NCI-H774 (cell line): ENCODE measurements around the gene C1QTNF5.

Source experiments
- DNase-seq: peaks from one replicate; lab custom pipeline; 2025; lab: John Stamatoyannopoulos, UW

The C1QTNF5 gene

DNA sequence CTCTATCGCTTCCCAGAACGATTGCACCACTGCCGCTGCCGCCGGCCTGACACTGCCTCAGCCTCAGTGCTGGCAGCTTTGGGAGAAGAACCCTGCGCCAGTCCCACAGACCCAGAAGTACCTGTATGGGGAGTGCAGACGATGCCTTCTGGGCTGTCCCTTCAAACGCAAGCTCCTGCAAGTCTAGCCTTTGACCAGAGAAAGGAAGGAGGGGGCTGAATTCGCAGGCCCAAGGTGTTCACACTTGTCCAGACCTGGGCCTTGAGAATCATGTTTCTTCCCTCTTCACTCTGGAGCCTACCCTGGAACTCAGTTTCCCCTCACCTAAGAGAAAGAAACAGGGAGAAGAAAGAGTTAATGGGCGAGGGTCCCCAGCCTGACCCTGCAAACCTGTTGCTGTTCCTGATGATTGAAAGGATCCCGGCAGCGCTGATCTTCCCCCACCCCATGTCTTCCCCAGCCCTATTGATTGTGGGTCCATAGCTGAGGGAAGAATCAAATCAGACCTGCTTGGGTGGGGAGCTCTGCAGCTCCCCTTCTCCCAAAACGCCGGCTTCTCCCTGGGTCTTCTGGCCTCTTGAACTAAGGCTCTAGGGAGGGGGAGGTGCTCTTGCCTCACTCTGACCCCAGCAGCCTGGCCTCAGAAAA, 23.0 kb downstream of the C1QTNF5 start:
- no peak for DNase-seq

DNA sequence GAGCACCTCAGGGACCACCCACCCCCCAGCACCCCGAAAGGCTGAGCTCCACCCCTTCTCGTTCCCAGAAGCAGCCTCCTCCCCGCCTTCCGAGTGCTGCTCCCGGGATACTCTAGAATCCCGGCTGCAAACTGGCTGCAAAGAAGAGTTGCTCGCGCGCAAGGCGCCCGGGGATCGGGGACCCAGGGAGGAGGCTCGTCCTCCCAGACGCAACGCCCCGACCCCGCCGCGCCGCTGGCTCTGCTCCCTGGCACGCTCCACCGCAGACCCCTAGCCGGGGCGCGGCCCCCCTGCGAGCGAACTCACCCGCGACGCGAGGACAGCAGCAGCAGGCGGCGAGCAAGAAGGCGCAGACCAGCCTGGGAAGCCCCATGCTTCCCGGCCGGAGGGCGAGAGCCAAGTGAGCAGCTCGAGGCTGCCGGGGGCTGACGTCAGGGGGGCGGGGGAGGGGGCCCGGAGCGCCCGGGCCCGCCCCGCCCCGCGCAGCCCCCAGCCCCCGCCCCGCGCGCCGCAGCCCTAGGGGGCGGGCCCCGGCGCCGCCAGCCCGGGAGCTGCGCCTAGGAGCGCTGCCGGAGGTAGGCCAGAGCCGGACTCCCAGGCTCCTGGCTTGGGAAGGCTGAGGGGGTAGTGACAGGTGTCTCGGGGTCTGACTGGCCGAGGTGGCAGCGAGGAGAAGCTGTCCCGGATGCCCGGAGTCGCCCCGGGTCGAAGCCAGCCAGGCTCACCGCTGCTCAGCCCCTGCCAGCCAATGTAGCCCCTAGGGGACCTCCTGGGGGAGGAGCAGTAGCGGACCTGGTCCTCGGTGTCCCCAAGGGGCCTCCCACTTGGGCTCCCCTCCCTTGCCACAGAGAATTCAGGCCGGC, 23.7 kb downstream of the C1QTNF5 start, which contains the start of gene MCAM:
Gene MCAM (minus strand): TSS at position 402 of the 863 bp plus-strand sequence. CDS start 29 bp downstream, at position 373.
- DNase-seq: no peak

DNA sequence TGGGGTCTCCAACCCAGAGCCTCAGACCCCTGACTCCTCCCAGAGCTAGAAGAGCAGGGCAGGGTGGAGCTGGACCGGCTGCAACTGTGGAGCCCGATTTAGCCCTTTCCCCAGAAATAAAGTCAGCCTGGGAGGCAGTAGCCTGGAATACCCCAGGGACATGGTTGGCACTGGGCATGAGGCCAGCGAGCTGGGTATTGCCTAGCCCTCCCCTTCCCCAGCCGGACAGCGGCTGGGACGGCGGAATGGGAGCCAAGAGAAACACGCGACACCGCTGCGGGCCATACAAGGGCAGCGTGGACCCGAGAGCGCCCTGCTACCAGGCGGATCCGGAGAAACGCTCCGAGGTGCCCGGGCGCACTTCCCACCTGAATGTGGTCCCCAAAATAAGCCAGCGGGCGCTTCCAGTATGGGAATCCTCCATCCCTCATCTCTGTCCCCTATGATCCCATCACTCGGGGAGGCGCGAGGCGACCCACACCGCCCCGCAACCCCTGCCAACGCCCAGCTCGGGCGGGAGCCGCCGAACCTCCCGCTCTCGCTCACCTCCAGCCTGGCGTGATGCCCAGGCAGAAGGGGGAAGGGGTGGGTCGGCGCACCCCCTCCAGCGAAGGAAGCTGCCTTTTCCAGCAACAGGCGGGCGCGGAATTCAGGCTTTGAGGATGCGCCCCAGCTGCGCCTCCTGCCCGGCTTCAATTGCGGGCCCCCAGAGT, 24.5 kb downstream of the C1QTNF5 start:
- DNase-seq: no peak

DNA sequence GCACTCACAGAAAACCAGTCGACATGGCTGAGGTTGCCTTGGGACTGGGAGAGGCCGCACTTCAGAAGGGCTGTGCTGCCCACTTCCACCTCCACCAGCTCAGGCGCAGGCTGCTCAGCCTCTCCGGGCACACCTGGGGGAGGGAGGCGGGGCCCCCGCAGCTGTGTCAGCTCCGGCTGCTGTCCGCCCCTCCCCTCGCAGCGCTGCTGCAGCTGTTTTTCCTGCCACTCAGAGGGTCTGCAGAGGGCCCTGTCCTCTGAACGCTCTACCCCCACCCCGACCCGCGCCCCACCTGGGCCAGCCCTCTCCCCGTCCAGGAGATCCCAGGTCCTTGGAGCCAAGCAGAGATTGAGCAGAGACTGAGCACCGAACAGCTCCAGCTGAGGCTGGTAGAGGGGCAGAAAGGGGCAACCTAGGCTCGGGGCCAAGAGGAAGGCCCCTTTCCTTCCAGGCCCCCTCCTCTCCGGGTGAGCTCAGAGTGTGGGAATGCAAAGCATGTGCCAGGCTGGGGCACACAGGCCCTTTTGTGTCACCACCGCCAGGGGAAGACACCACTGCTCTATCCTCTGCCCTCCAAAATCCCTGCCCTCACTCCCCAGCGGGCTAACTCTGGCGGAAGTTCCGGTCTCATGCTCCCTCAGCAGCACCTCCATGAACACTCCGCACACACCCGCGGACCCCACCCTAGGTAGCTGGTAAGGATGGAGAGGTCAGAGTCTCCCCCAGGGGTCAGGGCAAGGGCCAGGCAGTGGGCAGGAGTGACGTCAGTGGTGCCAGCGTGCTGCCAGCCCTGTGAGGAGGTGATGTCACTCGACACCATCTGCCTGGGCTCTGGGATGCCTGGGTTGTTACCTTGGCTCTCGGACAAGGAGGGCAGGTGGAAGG, 25.3 kb downstream of the C1QTNF5 start:
- peak; percentile 25 for DNase-seq

DNA sequence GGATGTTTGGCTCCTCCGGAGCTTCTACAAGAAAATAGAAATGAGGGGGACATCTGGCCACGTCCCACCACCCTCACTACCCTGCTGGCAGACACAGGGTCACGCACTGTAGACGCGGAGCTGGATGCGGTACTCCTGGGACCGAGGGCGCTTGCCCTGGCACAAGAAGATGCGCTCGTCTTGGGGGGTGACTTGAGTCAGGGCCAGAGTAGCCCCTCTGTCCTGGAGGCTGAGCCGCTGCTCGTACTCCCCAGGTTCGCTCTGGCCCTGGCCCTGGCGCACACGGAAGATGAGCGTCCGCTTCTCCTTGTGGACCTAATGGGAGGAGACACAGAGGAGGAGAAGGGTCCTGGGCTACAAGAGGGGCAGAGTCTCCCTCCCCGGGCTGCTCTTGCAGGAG, 26.0 kb downstream of the C1QTNF5 start:
- DNase-seq: no peak

DNA sequence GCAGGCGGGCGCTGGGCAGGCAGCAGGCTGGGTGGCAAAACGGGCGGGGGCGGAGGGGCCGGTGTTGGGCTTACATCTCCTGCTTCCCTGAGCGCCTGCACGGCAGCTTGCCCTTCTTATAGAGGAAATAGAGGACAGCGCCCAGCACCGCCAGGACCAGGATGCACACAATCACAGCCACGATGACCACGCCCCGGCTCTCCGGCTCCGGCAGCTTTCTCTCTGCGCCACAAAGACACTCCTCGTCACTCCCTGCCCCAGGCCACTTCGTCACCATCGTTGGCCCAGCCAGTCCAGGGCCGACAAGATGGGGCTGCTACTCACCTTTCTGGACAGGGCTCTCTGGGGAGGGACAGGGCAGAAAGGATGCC, 30.0 kb downstream of the C1QTNF5 start:
- DNase-seq: no peak

DNA sequence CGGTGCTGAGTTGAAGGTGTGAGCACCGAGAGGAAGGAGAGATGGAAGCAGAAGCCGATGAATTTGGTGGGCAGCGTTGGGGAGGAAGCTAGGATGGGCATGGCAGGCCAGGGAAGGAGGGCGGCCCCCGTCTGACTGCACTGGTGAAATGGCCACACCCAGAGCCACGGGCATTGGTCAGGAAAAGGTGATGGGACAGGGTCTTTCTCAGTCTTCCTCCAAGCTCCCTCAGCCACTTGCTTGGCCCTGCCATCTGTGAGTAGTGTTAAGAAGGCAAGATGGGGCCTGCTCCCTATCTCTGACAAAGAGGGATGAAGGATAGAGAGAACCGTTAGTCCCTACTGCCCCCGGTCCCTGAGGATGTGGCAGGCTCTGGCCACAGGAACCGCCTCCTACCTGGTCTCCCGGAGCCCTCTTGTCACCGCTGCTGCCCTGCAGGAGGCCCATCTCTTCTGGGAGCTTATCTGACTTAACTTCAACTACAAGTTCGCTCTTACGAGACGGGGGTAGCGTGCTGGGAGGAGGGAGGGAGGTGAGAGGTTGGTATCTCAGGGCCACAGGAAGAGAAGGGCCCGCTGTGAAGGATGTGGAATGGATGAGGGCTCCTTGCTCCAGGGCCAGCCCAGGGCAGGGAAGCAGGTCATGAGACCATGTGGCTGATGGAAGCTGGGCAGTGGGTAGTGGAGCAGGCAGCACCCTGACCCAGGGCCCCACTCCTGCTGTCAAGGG, 30.6 kb downstream of the C1QTNF5 start:
- DNase-seq: no peak

DNA sequence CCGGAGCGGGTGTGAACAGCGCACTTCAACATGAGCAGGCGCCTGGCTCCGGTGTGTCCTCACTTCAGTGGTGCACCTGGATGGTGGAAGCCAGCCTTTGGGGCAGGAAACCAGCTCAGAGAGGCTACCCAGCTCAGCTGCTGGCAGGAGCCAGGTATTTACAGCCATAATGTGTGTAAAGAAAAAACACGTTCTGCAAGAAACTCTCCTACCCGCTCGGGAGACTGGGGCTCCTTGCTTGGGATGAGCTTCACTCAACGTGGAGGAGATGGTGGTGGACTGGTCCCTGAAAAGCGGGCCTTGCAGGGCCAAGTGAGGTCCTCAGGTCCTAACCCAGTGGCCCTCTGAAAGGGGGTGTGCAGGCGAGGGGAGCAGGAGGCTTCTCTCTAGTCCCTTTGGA, 31.3 kb downstream of the C1QTNF5 start:
- no peak for DNase-seq

DNA sequence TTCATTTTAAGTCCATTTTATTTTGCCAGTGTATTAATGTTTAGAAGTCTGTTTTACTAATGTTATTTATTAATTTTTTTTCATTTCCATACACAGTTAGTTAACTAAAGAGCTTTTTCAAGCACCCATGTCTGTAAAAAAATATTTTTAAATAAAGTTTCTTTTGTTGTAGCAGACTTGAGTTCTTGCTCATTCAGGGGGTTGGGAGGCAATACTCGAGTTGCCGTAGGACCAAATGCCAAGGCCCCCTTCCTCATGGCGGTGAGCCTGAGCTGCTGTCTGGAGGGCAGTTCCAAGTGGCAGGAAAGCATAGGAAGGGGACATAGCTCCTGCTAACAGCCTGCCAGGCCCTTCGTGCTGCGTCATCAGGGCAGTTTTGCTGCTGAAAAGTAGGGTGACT, 32.7 kb downstream of the C1QTNF5 start:
- DNase-seq: no peak

DNA sequence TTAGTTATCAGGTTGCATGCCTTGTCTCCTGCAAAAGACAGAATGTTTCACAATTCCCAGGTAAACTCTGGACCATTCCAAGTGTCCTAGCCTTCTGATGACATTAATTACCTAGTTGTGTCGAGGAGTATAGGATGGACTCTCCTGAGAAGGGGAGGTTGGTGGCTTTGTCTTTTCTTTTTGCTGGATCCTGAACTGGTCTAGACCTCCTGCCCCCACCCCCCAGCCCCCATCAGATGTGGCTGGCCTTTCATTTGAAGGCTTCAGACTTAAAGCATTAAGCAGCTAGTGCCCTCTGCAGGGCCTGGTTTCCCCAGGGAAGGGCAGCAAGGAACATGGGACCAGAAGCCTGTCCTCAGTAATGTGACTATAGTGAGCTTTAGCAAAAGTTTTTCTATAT, 33.5 kb downstream of the C1QTNF5 start:
- no peak for DNase-seq

DNA sequence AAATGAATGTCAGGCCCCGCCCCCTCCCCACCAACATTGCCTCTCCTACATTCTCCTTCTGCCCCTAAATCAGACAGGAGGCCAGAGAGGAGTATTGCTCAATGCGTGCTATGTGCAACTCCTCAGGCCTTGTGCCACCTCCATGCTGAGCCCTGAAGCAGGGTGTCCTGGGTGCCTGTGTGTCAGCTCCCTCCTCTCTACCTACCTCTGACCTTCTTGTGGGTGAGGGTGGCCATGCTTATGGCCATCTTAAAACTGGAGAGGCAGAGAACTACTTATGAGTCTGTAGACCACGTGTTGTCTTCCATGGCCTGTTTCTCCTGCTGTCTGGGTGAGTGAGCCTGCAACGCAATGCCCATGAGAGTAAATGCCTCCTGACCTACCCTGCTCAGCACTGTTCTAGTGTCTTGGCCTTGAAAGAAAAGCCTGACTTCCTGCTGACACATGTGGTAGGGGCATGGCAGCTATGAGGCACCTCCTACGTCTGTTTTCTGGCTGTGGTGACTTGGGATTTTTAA, 34.3 kb downstream of the C1QTNF5 start:
- no peak for DNase-seq

DNA sequence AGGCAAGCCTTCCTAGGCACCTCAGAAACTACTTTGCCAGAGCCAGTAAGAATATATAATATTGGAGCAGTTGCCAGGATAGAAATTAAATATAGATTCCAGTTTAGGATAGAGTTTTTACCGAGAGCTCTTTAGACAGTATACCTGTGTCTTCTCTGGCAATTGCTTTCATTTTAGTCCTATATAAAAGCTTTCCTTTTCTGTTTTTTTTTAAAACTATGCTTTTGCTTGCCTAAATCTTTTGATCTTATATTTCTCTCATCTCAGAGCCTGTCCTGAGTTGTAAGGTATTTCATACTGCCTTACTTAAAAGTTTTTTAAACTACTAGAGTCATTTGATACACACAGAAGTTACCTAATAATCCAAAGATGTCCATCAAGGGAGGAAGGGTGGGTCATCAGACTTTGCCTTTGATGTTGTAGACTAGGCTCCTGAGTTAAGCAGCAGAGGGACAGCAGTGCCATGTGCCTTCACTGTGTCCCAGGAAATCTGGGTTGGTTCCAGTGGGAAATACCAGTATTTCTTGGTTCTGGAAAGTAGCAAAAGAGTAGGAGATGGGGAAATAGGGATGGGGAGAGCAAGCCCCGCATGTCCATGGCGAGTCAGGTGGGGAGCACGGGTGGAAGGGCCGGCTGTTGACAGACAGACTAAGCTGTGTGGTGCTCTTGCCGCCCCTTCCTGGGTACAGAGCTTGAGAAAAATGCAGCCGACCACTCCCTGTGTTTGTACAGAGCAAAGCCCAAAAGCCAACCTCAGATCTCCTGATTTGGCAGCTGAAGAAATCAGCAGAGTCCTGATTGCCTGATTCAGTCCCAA, 34.9 kb downstream of the C1QTNF5 start:
- no peak for DNase-seq

DNA sequence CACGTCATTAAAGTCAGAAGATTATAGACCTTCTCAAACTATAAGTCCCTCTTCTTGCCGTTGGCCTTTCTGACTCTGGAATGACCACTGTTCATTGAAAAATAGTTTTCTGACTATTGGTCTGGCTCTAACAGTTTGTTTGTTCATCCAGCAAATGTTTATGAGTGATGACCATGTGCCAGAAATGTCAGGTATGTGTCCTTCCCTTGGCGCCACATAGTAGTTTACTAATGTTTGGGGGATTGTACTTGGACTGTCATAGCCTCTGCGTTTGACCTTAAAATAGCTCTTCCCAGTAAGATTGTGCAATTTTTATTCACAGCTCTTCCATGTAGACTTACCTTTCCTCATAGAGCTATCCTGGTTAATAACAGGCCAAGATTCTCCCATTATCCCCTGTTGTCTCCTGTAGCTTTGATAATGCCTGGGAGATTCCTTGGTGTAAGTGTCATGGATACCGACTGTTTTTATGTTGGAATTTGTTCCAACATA, 37.4 kb downstream of the C1QTNF5 start:
- no peak for DNase-seq

DNA sequence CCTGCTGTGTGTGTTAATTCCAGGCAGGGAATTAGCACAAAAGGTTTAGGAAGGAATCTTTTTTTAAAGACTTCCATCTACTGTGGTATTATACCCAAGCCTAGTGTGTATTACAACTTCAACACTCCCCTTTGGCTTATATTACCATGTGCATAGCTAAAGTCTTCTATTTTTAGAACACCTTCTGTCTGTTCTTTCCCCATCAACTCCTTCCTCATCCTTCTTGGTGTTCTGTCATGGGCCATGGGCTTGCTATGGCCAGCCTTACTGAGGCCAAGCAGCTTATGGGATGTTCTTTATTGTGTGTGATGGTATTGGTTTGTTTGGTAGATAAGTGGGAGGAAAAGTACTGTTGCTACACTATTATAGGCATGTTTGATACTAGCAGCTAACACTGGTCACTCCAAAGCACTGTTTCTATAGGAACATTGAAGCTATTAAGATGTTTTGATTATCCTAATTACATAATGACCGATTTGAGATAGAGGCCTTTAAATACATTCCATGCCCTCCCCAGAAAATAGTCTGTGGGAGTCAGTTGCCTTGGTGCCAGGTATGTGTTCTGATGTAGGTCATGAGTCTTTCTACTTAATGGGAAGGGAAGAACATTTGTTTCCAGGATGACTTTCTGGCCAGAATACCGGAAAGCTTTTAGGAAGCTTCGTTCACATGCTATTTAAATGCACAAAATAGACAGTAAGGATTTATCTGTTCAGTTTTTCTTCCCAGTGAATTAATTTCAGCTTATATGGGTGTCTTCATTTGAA, 40.3 kb downstream of the C1QTNF5 start:
- DNase-seq: no peak

DNA sequence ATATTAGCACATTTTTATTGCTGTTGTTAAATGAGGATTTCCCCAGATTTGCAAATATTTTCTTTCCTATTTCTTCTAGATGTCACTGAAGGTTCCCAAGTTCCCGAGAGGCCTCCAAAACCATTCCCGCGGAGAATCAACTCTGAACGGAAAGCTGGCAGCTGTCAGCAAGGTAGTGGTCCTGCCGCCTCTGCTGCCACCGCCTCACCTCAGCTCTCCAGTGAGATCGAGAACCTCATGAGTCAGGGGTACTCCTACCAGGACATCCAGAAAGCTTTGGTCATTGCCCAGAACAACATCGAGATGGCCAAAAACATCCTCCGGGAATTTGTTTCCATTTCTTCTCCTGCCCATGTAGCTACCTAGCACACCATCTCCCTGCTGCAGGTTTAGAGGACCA, 41.3 kb downstream of the C1QTNF5 start:
- no peak for DNase-seq

DNA sequence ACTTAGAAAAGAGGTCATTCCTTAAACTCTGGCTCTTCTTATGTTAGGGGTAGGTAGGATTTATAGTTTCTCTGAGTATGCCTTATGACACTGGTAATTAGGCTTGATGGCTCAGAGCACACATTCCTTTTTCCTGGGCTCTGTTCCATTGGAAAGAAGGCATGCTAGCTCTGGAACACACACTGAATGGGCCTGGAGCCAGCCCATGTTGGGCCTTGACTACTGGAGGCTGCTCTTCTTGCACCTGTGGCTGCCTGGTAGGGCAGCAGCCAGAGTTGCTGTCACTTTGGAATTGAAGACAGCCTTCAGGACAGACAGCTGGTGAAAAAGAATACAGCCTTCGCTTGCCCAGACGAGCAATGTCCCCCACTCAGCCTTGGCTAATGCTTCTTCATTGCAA, 42.0 kb downstream of the C1QTNF5 start:
- DNase-seq: no peak

DNA sequence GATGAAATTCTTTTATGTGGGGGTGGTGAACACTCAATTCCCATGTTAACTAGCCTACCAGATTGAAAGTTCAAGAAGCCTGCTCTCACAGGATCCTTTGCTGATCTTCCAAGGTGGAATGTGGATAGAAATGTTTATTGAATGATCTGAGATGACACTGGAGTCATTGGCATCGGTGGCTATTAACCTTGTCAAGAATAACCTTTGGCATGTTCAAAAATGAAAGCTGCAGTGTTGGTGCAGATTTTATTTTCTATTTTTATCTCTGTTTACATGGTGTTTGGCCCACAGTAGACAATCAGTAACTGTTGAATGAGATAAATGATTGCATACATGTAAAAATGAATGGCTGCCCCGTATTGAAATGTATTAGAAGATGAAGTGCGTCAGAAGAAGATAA, 42.7 kb downstream of the C1QTNF5 start:
- DNase-seq: no peak

DNA sequence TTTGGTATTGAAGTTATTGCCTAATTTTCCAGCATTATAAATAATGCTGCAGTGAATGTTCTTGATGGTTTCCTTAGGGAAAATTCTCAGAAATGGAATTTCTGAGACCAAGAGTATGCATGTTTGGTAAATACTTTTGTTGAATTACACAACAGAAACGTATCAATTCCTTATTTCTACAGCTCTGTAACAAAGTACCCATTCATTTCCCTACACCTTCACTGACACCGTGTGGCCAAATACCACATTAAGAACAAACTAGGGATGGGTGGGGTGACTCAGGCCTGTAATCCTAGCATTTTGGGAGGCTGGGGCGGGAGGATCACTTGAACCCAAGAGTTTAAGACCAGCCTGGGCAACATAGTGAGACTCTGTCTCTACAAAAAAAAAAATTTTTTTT, 45.5 kb downstream of the C1QTNF5 start:
- no peak for DNase-seq

DNA sequence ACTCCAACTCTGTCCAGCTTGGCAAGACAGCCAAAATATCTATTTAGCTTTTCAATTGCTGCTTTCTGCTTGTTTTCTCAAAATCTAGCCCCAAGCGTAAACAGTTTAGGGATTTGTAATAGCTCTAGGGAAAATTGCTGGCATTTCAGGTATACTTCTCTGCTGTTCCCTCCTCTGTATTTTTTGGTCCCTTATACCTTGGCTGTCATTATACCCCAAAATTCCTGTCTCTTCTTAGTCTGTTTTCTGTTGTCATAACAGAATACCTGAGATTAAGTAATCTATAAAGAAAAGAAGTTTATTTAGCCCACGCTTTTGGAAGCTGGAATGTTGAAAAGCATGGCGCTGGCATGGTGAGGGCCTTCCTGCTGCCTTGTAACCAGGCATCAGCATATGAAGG, 47.2 kb downstream of the C1QTNF5 start:
- no peak for DNase-seq
